NCI-H146 treated with DMSO at 0.1 percent for 48 hours (cell line): Measurements from ENCODE around the gene RNASE3.
"Not testable (repeated sequence)": the region's sequence is repeated elsewhere in the genome, so short reads cannot be mapped to it uniquely, and the experiment has no call there.

Experiments used
- DNase-seq: peaks from one replicate; lab custom pipeline; 2025; ENCODE audit not compliant: unreplicated experiment; lab: John Stamatoyannopoulos, UW

RNASE3 gene

DNA sequence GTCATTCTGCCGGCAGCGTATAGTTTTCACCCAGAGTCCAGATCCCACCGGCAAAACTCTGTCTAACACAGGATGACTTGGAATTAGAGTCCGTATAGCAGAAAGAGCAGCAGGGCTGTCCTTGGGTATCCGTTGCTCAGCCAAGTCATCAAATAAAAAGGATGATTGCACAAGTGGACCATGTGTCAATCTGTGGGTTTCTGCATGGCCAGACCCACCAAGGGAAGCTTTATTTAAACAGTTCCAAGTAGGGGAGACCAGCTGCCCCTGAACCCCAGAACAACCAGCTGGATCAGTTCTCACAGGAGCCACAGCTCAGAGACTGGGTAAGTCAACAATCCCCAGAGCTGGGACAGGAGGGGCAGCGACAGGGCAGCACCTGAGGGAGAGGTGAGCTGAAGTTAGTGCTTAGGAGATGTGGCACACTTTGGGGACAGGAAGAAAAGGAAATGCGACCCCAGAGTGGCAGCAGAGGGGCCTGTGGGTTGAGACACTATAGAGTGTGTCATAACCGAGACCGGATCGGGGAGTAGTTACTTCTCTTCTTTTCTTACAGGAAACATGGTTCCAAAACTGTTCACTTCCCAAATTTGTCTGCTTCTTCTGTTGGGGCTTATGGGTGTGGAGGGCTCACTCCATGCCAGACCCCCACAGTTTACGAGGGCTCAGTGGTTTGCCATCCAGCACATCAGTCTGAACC lies at the start of gene RNASE3:
Gene RNASE3 (plus strand): TSS at position 260 of the 700 bp plus-strand sequence. CDS start 302 bp downstream, at position 562.
- not testable (repeated sequence) for DNase-seq

- DNase-seq = no peak
These were observed 44.6 kb upstream of the RNASE3 start for GRCh38 chr14:20846560-20846959.

DNA sequence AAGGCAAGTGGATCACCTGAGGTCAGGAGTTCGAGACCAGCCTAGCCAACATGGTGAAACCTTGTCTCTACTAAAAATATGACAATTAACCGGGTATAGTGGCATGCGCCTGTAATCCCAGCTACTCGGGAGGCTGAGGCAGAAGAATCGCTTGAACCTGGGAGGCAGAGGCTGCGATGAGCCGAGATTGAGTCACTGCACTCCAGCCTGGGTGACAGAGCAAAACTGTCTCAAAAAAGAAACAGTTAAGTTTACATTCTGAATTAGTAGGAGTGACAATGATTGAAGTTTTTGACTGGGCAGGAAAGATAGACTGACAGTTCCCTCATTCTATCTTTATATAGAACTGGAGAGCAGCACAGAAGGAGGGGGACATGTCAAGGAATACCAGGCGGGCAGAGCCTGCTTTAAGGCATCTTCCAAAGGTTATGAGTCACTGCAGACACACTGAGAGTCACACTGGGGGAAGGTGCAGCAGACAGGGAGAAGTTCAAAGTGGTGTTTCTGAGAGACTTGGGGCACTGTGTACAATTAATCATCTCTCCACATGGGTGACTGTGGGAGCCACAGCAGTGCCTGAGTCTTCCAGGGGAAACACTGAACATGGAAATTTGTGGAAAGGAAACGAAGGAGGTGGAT lies 42.8 kb upstream of the RNASE3 start:
- no peak for DNase-seq

- DNase-seq = no peak
These were observed 42.1 kb upstream of the RNASE3 start for GRCh38 chr14:20848955-20849570.

GRCh38 chr14:20853042-20853441 lies 38.1 kb upstream of the RNASE3 start:
- no peak for DNase-seq

DNA sequence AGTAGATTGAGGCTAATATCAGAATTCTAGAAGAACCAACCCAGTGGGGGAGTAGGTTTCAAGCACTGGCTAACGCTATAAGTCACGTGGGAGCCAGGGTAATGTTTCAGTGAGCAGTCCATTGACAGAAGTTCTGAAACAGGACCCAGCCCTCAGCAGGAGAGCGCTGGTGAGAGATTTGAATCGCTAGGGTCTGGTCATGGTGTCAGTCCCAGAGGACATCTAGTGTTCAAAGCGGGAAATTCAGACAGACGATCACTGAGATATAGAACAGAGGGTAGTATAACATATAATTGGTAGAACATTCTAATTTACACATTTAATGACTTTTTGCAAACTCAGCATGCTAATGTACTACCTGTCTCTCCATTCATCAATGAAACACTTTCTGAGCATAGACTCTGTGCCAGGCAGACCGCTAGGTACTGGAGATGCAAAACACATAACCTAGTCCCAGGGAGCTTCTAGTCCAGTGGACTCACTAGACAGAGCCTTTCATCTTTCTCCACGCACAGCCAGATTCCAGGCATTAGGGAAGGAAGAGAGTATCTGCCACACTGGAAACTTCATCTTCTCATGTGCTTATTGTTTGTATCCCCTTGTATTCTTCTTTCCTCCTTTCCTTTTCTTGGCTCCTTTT lies 35.4 kb upstream of the RNASE3 start:
- DNase-seq = no peak

- DNase-seq = no peak
These were observed 34.0 kb upstream of the RNASE3 start for GRCh38 chr14:20857207-20857606.

GRCh38 chr14:20857630-20858261 lies 33.4 kb upstream of the RNASE3 start:
- DNase-seq = no peak

GRCh38 chr14:20866194-20866593 lies 25.0 kb upstream of the RNASE3 start:
- no peak for DNase-seq

DNA sequence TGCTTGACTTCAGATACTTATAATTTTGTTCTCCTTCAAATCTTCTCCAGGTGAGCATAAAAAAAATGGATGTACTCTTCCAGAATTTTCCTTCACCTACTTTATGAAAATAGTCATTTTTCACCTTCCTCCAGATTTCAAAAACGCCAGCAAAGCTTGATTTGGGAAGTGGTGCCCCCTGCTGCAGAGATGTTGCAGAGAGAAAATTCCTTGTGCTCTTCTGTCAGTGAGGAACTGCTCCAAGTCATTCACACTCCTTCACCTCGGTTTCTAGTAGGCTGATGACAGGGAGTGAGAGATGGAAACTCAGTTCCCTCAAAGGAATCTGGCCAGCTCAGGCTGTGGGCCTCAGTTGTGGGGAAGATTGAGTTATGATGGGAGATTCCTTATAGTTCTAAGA lies 24.2 kb upstream of the RNASE3 start:
- no peak for DNase-seq

DNA sequence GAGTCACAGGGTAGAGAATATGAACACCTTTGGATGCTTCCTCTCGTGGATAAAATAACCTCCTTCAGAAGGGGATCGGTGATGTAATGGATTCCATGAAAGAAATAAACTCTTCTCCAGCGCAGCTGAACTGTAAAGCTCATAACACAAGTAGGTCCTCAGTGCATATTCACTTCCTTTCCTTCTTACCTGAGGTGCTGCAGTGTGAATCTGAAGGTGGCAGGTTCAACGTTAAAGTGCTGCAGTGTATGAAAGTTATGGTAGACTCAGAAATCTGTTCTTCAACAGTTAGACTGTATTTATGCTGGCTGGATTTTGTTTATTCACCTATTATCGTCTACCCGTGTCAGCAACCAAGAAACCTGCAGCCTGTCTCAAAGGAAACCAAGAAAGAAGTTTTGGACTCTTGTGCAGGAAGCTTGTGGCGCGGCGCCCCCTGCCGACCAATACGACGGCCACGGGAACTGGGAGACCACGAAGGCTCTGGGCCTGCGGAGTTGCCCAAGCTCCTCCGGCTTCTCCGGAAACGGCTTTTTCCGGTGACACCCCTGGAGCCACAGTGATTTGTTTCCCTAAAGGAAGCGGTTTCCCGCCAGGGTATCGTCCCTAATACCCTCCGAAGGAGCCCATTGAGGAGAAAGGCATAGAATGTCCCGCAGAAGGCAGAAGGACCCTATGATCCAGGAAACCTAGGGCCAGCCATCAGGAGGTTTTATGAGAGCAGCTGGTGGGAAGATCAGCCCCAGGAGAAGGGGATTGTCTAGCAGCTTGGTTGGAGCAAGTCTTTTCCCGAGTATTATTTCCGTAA lies 17.6 kb upstream of the RNASE3 start:
- no peak for DNase-seq

GRCh38 chr14:20877016-20877415 lies 14.2 kb upstream of the RNASE3 start:
- DNase-seq = no peak

- no peak for DNase-seq
These were observed 12.5 kb upstream of the RNASE3 start for GRCh38 chr14:20878695-20879094.

- not testable (repeated sequence) for DNase-seq
These were observed 10.0 kb upstream of the RNASE3 start for GRCh38 chr14:20881229-20881628.

GRCh38 chr14:20882787-20883186 lies 8.4 kb upstream of the RNASE3 start:
- DNase-seq = not testable (repeated sequence)

GRCh38 chr14:20888411-20888810 lies 2.8 kb upstream of the RNASE3 start:
- not testable (repeated sequence) for DNase-seq

- DNase-seq = not testable (repeated sequence)
These were observed 4.1 kb downstream of the RNASE3 start for GRCh38 chr14:20895322-20895721.

DNA sequence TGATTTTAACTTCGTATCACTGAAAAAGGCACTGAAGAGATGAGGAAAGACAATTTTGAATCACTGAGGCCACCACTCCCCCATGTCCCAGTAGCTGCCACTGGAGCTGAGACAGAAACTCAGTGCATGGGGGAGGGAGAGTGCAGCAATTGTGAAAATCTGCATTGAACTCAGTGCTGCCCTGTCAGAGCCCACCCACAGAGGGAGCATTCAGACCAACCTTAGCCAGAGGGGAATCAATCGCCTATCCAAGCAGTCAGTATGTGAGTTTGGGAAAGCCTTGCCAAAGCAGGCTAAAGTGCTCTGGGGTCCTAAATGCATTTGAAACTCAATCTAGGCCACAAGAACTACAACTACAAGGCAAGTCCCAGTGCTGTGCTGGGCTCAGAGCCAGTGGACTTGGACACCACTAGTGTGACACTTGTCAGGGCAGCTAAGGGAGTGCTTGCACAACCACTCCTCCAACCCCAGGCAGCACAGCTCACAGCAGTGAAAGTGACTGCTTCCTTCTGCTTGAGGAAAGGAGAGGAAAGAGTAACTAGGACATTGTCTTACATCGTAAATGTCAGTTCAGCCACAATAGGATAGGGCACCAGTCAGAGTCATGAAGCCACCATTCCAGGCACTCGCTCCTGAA lies 13.3 kb downstream of the RNASE3 start:
- no peak for DNase-seq

DNA sequence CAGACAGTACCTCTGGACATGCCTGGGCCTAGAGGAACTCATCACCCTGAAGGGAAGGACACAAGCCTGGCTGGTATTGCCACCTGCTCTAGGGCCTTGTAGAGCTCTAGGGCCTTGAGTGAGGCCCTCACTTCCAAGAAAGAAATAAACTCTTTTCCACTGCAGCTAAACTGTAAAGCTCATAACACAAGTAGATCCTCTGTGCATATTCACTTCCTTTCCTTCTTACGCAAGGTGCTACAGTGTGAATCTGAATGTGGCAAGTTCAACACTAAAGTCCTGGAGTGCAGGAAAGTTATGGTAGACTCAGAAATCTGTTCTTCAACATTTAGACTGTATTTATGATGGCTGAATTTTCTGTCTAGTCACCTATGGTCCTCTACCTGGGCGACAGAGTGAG lies 14.5 kb downstream of the RNASE3 start:
- DNase-seq = no peak

DNA sequence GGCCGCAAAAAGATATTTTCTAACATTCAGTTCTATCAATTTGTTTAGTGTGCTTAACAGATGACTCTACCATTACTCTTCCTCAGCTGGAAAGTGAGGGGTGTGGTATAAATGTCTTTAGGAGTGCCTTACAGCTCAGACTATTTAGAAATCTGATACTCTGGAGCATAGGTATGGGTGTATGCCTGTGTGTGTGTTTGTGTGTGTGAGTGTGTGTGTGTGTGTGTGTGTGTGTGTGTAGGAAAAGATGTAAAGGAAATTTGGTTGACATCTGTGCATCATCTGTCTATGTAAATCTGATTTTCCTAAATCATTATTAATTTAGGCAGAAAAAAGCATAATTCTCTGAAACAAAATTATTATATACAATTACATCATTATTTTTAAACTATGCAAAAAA lies 16.0 kb downstream of the RNASE3 start:
- DNase-seq = no peak
